Endothelial cell of umbilical vein (primary cell): Measurements from ENCODE around the gene NUP214.

Experiments
- CTCF ChIP-seq, 2 donors: IDR thresholded peaks; 1 replicate in 1 of 2; 2 replicates in 1 of 2; pipeline ENCODE4 v1.5.1; 2011; ENCODE audit warnings: low read length in 2 of 2, mild to moderate bottlenecking in 2 of 2, moderate library complexity in 2 of 2, control low read depth in 1 of 2, inconsistent platforms in 1 of 2, low read depth in 1 of 2; ENCODE audit not compliant: insufficient read depth in 1 of 2; ENCODE audit errors: extremely low read depth in 1 of 2
- EZH2 ChIP-seq: IDR thresholded peaks from 2 replicates; pipeline ENCODE4 v1.6.1; 2012; ENCODE audit warnings: borderline replicate concordance, low read depth, mild to moderate bottlenecking, moderate library complexity, low read length, inconsistent platforms; ENCODE audit not compliant: severe bottlenecking
- GATA2 ChIP-seq: IDR thresholded peaks from 2 replicates; pipeline ENCODE4 v1.7.0; 2011; ENCODE audit warnings: low read depth, mild to moderate bottlenecking, moderate library complexity, mixed read lengths, low read length; ENCODE audit not compliant: insufficient read length, insufficient read depth
- MAX ChIP-seq: IDR thresholded peaks from 2 replicates; pipeline ENCODE4 v1.6.1; 2011; ENCODE audit not compliant: insufficient read depth, insufficient read length
- MYC ChIP-seq: IDR thresholded peaks from one replicate; pipeline ENCODE4 v1.6.1; 2011; ENCODE audit warnings: mild to moderate bottlenecking, low read depth, low read length
- POLR2A ChIP-seq: IDR thresholded peaks from 2 replicates; pipeline ENCODE4 v1.6.1; 2012; ENCODE audit warnings: low read depth, mild to moderate bottlenecking, control low read depth, low read length
- POLR2AphosphoS5 ChIP-seq: IDR thresholded peaks from 2 replicates; pipeline ENCODE4 v1.6.1; 2012; ENCODE audit warnings: low read depth, mild to moderate bottlenecking, control low read depth, low read length, moderate library complexity; ENCODE audit not compliant: insufficient read depth

- TF ChIP-seq CTCF (IDR thresholded peaks at IDR 0.05; ENCODE audit: extremely low read depth in 1 of 2, insufficient read depth in 1 of 2, low read depth in 1 of 2, low read length in 2 of 2) (no peak), EZH2 (no peak), GATA2 (no peak), POLR2A (no peak), POLR2AphosphoS5 (no peak), MYC (no peak), MAX (no peak)
These were observed 22.9 kb downstream of the NUP214 start for GRCh38 chr9:131148276-131148675.
